ENCODE results near the gene ACVR2B.

ACVR2B gene

DNA sequence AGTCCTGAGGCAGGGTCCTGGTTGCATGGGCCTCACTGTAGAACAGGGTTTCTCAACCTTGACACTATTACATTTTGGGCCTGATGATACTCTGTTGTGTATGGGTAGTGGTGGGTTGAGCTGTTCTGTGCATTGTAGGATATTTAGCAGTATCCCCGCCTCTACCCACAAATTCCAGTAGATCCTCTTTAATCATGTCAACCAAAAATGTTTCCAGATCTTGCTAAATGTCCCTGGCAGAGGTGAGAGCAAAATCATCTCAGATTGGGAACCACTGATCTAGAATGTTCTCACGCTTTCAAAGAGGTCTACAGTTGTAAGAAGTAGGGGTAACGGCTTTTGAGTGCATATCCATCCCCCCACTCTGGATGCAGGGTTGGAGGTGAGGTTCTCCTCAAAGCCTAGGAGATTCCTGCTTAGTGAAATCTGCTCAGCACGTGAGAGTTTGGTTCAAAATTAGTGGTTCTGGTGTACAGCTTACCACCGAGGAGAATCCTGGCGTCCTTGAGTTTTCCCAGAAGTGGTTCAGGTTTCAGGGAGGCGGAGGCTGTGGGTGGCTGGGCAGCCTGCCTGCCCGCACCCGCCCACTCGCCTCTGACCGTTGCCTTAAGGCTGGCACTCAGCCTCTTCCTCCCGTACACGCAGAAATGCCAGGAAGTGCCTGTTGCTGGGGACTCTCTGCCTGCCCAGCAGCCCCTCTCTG, 5.3 kb downstream of the ACVR2B start:
- H3K79me2 ChIP-seq (ENCODE audit: low read length), result peaks cover 76% of the 10 kb centered on the region
- H3K4me2 ChIP-seq (ENCODE audit: low read length), result no peak overlapping the region
- no peak overlapping the region for H2AFZ ChIP-seq (ENCODE audit: low read depth, low read length)

DNA sequence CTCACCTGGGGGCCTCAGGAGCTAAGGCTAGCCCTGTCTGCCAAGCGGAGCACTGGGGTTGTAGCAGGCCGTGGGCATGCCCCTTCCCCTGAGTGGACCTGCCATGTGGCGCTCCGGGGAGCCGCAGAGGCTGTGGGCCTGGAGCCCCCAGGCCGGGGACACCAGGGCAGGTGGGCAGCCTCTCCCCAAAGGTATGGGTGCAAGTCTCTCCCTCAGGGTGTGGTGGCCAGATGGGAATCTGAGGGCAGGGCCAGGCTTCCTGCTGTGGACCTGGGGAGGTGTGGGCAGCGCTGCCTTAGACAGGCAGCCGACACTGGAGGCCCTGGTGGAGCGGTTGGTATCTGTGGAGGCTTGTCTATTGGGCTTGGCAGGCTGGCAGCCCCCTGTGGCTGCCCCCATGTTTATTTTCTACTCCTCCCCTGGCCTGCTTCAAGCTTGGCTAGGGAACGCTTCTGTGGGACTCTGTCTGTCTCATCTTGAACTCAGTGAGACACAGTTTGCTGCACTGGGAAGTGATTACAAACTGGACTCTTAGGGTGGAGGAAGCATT, 5.9 kb downstream of the ACVR2B start:
- Histone ChIP-seq H2AFZ (ENCODE audit: low read depth, low read length) (no peak overlapping the region), H3K9me3 (ENCODE audit: insufficient read depth, low read length) (no peaks in the 10 kb centered on the region), H3K79me2 (ENCODE audit: low read length) (peaks cover 75% of the 10 kb centered on the region), H3K27me3 (ENCODE audit: low read depth, low read length) (no peaks in the 10 kb centered on the region), H4K20me1 (ENCODE audit: insufficient read depth, low read length) (peaks cover 22% of the 10 kb centered on the region; the same call in 1 of the 2 replicates), H3K9ac (ENCODE audit: low read length) (no peak overlapping the region), H3K4me1 (ENCODE audit: low read length) (peaks cover 7% of the 10 kb centered on the region), H3K4me3 (ENCODE audit: low read length) (no peak overlapping the region), H3K36me3 (replicated peaks; ENCODE audit: low read depth, low read length) (no peaks in the 10 kb centered on the region), H3K4me2 (ENCODE audit: low read length) (no peak overlapping the region), H3K27ac (ENCODE audit: low read length) (no peak overlapping the region)
- no peak for TF ChIP-seq EZH2phosphoT487 (IDR thresholded peaks at IDR 0.05; ENCODE audit: low read depth)
- TF ChIP-seq, protein P1, sequence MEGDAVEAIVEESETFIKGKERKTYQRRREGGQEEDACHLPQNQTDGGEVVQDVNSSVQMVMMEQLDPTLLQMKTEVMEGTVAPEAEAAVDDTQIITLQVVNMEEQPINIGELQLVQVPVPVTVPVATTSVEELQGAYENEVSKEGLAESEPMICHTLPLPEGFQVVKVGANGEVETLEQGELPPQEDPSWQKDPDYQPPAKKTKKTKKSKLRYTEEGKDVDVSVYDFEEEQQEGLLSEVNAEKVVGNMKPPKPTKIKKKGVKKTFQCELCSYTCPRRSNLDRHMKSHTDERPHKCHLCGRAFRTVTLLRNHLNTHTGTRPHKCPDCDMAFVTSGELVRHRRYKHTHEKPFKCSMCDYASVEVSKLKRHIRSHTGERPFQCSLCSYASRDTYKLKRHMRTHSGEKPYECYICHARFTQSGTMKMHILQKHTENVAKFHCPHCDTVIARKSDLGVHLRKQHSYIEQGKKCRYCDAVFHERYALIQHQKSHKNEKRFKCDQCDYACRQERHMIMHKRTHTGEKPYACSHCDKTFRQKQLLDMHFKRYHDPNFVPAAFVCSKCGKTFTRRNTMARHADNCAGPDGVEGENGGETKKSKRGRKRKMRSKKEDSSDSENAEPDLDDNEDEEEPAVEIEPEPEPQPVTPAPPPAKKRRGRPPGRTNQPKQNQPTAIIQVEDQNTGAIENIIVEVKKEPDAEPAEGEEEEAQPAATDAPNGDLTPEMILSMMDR (IDR thresholded peaks at IDR 0.05; ENCODE audit: low read depth, low read length), result no peak

More for the DNA sequence above, 5.3 kb downstream of the ACVR2B start:
- Histone ChIP-seq H3K9me3 (ENCODE audit: insufficient read depth, low read length) (no peaks in the 10 kb centered on the region), H3K36me3 (replicated peaks; ENCODE audit: low read depth, low read length) (no peaks in the 10 kb centered on the region), H3K27me3 (ENCODE audit: low read depth, low read length) (no peaks in the 10 kb centered on the region), H3K4me3 (ENCODE audit: low read length) (no peak overlapping the region), H3K4me1 (ENCODE audit: low read length) (peaks cover 7% of the 10 kb centered on the region), H3K27ac (ENCODE audit: low read length) (no peak overlapping the region), H3K9ac (ENCODE audit: low read length) (no peak overlapping the region), H4K20me1 (ENCODE audit: insufficient read depth, low read length) (peaks cover 20% of the 10 kb centered on the region; the same call in 1 of the 2 replicates)
- TF ChIP-seq, protein P1 (IDR thresholded peaks at IDR 0.05; ENCODE audit: low read depth, low read length), result no peak
- no peak for TF ChIP-seq EZH2phosphoT487 (IDR thresholded peaks at IDR 0.05; ENCODE audit: low read depth)

DNA sequence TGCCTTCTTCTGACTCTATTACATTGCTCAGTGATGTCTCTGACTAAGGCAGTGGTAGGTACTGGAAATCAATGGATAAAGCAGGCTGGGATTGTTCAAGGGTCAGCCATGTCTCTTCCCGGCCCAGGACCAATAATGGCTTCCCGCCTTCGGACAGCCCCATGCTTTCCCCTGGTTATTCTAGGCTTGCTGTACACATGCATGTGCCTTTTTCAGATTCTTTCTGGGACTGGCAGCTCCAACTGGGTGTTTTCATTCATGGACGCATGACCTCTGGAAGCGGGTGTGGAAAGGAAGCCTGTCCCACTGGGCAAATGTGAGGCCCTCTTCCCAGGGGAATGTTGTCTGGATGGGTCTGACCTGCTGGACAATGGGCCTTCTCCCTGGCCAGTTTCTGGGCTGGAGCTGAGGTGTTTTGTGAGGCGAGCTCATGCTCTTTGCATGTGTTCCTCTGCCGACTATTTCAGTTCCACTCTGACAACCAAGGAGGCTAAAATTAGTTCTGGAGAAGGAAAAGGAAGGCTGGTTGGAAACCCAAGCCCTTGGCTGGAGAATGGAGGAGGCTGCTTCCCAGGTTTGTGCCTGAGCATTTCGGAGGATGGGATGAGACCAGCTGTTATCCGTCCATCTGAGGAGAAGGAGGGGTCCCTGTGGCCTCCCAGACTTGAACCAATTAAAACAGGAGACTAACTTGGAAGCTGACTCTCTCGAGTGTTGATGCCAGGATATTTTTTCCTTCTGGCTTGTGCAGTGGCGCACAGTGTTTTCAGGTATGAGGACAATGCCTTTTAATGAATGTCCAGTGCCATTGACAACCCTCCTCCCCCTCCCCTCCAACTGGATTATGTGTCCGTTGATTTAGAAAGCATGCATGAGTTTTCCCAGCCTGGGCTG, 6.9 kb downstream of the ACVR2B start:
- H3K4me3 ChIP-seq (ENCODE audit: low read length), result no peak overlapping the region
- H3K4me2 ChIP-seq (ENCODE audit: low read length), result no peak overlapping the region
- no peak overlapping the region for H2AFZ ChIP-seq (ENCODE audit: low read depth, low read length)
- H3K4me1 ChIP-seq (ENCODE audit: low read length), result no peaks in the 10 kb centered on the region
- H3K36me3 ChIP-seq (replicated peaks; ENCODE audit: low read depth, low read length), result no peaks in the 10 kb centered on the region
- H3K9me3 ChIP-seq (ENCODE audit: insufficient read depth, low read length), result no peaks in the 10 kb centered on the region
- H3K9ac ChIP-seq (ENCODE audit: low read length), result no peak overlapping the region
- TF ChIP-seq, protein P1 (IDR thresholded peaks at IDR 0.05; ENCODE audit: low read depth, low read length), result no peak
- no peak for TF ChIP-seq EZH2phosphoT487 (IDR thresholded peaks at IDR 0.05; ENCODE audit: low read depth)
- no peaks in the 10 kb centered on the region for H3K27me3 ChIP-seq (ENCODE audit: low read depth, low read length)
- no peak overlapping the region for H3K27ac ChIP-seq (ENCODE audit: low read length)
- H3K79me2 ChIP-seq (ENCODE audit: low read length), result peaks cover 65% of the 10 kb centered on the region
- H4K20me1 ChIP-seq (ENCODE audit: insufficient read depth, low read length), result peaks cover 24% of the 10 kb centered on the region; the same call in 1 of the 2 replicates
